ENCODE data around the gene MACROD2.
A peak's percentile ranks its signal among the peaks of the same experiment; 100 is the strongest.

MACROD2 gene

DNA sequence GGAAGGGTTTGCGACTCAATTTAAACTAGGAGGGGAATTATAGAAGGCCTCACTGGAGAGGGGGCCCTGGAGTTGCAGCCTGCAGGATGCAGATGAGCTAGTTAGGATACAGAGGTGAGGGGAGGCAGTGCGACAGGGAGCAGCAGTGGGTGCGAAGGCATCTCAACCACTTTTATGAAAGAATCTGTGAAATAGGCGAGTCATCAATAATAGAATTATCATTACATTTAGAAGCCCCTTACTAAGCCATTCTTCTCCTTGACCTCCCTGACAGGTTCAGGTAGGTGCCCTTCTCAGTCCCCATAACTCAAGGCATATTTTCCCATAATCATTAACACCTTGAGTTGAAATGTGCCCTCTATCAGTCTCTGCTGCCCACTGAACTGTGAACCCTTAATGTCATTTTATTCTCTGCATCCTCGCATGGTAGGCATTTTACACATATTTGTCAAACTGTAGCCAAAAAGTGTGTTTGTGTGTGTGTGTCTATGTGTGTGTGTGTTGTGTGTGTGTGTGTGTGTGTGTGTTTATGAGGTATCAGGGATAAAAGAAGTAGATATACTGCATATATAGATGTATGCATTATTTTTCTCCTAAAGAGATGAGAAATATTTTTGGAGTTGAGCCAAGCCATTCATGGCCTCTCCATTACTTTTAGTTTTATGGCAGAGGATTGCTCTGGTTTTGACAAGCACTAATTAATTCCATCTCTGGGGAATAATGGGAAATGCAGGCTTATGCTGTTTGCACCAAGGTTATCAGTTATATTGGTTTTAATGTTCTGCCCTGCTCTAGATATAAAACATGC is 1679.1 kb downstream of the MACROD2 start:
- no peak for DNase-seq

DNA sequence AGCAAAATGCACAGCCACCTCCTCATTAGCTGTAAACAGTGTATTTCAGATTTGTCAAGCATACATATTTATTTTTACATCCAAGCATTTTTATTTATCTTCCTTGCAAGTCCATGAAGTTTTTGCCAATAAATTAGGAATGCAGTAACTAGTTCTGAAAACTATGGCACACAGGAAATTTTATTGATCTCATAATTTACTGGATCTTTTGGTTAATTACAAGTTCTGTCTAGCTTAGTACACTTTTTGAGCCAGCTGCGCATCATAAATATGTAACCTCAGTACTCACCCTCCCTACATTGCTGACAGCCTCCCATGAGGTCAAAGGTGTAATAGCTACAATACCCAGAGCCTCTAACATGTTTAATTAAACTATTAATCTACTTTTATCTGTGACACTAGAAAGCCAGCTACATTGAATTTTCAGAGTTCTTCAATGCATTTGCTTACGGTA is 1679.8 kb downstream of the MACROD2 start:
- DNase-seq, result no peak

DNA sequence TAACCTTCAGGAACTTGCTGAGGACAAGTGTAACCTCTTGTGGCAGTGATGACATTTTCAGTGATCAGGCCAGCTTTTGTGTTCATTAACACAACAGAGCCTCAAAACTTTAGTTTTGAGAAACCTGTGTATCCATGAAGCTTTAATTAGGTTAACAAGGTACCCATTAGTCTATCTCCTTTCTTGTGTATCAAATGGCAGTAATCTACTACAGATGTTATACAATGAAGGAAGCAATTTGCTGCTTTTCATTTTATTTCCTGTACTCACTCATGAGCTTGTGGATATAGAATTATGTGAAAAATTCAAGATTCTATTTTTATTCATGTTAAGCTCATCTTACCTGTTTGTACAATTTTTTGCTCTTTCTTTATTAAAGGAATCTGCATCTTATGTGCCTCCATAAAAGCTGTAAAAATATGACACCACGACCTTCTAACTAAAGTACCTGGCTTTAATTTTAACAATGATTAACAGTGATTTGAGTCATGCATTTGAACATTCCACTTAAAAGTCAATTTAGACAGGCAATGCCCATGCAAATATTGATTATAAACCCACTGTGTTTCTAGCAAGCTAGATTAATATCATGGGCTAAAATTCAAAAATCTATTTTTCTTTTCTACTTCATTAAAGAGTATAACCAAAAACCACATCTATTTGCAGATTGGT is 1680.6 kb downstream of the MACROD2 start:
- DNase-seq, result no peak

DNA sequence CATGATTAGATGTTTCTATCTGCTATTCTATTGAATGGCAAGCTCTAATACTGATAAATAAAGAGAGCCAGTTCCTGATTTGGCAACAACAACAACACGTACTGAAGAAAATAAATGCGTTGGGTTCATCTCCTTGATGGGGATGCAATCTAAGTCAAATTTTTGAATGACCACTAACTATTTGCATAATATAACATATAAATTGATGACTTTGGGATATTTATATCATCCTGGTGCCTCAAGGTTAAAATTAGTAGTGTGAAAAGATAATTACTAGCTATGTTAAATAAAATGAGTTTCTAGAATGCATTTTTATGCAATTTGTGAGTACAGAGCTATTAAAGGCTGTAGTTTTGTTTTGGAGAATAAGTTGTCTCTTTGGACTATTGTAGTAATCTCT is 1681.5 kb downstream of the MACROD2 start:
- no peak for DNase-seq

DNA sequence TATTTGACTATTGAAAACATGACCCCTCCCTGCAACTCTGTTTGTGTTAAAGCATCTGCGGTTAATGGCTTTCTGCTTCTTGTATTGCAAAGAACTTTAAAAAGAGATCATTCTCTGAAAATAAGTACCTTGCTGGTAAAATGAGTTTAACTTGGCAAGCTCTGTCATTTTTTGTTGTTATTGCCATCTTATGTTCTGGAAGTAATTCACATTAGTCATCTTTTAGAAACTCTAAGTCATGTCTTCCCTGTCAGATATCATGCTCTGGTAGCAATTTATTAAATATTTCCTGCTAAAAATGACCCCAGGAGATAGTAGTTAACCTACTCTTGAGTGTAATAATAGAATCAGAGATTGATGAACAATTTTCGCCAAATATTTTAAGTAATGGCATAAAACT is 1687.4 kb downstream of the MACROD2 start:
- DNase-seq, result no peak

DNA sequence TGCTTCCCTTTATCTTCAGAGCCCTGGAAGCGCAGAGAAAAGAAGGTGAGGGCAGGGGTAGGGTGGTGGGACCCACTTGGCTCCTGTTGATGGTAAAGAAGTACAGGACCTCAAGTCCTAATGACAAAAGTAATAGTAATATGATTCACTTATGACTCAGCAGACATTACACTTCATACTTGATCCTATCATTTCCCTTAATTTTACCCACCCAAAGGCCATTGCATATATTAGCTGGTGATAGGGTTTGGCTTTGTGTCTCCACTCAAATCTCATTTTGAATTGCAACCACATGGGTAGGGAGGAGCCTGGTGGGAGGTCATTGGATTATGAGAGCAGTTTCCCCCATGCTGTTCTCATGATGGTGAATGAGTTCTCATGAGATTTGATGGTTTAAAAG is 1697.3 kb downstream of the MACROD2 start:
- DNase-seq, result no peak

DNA sequence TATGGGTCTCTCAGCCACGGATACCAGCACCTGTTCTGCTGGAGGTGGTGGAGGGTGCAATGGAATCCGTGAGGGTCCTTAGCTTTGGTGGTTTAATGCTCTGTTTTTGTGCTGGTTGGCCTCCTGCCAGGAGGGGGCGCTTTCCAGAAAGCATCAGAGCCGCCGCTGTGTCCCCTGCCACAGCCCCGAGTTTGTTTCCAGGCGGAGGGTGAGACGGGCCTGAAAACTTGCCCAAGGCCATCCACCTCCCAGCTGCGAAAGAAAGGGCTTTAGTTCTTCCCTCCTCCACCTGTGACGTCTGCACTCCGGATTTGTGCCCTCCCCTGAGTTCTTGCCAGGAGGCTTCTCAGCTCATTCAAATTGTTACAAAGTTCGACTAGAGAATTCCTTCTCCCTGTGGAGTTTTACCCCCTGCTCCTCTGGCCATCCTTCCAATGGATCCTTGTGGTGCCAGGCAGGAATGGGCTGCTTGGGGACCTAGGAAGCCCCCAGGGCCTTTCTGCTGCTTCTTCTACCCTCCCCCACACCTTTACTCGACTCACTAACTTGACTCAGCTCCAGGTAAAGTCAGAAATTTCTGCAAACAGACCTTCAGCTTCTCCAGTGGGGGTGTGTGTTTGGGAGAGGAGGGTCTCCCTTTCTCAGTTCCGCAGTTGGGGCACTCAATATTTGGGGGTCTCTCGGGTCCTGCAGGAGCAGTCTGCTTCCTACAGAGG is 1704.3 kb downstream of the MACROD2 start:
- DNase-seq, result no peak

DNA sequence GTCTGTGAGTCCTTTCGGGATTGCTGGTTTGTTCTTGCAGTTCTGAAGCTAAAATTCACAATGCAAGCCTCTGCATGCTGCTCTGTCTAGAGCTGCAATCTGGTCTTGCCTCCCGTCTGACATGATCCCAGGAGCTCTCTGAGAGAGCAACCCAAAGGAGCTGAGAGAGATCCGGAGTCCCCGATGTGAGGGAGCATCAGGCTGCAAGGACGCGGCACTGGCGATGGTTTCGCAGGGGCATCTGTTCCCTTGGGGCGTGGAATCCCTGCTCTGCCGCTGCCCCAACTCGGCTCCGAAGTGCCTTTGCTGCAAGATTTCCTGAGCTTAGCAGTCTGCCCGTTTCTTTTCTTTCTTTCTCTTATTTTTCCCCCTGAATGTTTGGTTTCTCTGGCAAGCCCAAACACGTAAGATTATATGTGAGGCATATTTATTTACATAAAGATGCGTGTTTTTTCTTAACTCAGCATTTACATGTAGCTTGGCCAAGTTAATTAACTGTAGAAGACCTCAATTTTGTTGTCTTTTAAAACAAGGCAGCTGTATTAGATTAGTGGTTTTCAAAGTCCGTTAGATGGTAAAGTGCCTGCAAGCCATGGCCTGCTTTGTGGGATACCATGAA is 1704.9 kb downstream of the MACROD2 start:
- DNase-seq, result no peak

DNA sequence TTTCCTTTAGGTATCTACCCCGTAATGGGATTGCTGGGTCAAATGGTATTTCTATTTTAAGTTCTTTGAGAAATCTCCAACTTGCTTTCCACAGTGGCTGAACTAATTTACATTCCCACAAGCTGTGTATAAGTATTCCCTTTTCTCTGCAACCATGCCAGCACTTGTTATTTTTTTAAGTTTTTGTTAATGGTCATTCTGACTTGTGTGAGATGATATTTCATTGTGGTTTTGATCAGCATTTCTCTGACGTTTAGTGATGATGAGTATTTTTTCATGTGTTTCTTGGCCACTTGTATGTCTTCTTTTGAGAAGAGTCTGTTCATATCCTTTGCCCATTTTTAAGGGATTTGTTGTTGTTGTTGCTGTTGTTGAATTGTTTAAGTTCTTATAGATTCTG is 1706.8 kb downstream of the MACROD2 start:
- no peak for DNase-seq

DNA sequence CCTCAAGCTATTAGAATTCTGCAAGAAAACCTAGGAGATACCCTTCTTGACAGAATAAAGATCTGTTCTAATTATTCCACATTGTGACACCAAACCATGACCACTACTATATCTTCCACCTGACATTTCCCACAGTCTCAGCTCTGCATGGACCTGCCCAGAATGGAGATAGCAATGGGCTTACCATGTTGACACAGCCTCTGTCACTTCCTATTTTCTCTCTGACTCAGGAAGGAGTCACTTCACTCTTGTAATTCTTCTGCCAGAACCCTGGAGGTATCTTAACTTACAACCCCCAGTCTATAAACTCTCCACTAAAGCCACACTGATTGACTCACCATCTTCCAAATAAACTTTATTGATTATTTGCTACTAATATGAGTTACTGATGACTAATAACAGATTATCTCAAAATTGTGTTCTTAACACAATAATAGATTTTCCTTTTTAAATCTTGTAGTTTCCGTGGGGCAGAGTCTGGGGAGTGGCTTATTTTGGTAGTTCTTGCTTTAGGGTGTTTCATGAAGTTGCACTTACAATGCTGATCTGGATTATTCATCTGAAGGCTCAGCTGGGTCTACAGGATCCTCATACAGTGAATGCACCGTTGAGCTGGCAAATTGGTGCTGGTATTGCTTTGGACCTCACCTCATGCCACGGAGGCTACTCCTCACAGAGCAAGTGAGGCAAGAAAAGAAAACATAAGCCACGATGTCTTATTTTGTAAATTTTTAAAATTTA is 1708.0 kb downstream of the MACROD2 start:
- no peak for DNase-seq

DNA sequence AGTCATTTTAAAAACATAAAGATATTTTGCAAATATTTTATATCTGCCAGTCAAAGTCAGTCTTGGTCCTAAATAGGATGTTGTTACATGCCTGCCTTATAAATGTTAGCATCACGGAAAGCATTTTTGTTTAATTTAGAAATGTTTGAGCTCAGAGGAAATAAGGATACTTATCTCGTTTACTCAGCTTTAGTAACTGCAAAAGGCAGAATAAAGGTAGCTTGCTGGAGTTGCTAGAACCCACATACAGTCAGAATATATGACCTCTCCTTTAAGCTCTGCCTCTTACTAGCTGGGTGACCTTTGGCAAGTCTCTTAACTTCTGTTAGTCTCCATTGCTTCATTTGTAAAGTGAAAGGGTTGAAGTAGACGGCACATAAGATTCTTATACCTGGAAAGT is 1710.7 kb downstream of the MACROD2 start:
- no peak for DNase-seq

DNA sequence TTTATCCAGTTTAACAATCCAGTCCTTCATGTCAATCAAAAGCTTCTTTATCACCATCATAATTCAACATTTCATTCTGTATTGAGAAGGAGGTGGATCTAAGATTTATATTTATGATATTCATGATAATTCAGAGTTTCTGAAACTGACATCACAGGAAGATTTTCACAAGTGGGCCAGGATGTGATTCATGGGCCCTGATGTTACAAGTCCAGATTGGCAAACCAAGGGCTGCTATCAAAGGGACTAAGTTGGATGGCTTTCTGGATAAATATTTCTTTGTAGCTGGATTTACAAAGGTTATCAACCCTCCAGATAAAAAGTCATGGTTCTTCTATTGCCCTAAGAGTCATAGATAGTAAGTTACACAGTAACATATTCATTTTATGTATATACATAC is 1711.4 kb downstream of the MACROD2 start:
- no peak for DNase-seq

DNA sequence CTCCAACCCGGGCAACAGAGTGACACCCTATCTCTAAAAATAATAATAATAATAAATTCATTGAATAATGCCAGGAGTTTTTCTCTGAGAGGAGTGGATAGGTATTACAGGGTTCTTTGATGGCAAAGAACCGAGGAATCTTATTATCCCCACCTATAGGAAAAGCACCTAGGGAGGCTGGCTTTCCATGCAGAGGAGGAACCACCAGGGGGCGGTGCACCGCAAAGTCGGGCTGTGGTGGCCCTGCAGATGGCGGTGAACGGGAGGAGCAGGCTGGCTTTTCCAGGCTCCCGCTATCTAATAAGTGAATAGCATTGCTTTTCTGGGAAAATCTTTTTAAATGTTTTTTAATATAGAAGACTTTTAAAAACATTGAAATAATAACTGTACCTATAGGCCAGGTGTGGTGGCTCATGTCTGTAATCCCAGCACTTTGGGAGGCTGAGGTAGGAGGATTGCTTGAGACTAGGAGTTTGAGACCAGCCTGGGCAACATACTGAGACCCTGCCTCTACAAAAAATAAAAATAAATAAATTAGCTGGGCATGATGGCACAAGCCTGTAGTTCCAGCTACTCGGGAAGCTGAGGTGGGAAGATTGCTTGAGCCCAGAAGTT is 1713.8 kb downstream of the MACROD2 start:
- DNase-seq, result peak; percentile 27

DNA sequence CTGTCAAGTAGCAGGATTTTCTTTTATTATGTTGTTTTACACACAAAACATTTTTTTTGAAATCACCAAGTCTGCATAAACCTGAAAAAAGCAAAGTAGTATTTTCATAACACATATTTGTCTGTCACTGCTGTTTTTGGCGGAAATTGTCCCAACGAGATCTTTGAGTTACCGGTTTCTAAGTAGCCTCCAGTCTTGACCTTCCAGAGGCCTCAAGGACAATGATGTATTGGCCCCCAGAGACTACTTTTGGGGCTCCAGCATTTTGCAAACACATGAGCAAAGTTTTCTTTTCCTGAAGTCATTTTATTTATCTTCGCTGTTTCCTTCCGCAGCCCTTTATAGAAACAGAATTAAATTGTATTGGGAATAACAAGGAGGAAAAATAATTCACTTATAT is 1715.3 kb downstream of the MACROD2 start:
- no peak for DNase-seq

DNA sequence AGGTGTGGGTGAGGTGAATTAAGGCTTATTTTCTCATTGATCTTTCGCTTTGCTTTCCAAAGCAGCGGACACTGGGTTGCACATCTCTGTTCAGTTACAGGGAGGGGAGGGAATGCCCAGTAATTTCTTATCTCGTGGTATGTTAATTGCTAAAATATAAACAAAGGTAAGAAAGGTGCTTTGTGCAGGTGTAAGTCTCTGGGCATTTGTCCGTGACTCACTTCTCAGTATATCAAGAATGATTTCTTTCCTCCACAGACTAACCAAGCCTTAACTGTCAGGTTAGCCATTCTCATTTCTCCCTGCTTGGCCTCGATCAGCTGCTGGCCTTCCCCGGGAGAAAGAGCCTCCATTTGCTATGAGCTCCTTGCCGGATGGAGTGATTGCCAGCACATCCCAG is 1715.9 kb downstream of the MACROD2 start:
- no peak for DNase-seq

DNA sequence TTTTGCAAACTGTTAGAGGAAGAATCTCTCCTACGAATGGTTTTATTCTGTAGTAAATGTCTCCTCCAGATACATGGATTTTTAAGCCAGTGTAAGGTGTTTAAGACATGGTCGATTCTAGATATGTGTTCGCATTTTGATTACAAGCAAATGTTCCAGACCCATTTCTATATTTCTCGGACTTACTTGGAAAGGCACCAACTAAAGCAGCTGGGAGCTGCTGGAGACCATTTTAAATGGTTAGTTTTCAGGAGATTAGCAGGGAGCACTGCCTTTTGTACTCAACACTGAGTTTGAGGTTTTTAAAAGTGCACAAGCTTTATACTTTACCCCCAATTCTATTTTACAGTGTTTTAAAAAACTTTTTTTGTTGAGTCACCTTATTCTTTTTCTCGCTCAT is 1720.9 kb downstream of the MACROD2 start:
- no peak for DNase-seq

DNA sequence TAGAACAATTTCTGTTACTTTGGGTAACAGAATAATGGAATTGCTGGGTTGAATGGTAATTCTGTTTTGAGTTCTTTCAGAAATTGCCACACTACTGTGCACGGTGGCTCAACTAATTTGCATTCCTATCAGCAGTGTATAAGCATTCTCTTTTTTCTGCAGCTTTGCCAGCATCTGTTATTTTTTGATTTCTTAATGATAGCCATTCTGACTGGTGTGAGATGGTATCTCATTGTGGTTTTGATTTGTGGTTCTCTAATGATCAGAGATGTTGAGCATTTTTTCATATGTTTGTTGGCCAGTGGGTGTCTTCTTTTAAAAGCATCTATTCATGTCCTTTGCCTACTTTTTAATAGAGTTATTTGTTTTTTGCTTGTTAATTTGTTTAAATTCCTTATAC is 1731.1 kb downstream of the MACROD2 start:
- no peak for DNase-seq

DNA sequence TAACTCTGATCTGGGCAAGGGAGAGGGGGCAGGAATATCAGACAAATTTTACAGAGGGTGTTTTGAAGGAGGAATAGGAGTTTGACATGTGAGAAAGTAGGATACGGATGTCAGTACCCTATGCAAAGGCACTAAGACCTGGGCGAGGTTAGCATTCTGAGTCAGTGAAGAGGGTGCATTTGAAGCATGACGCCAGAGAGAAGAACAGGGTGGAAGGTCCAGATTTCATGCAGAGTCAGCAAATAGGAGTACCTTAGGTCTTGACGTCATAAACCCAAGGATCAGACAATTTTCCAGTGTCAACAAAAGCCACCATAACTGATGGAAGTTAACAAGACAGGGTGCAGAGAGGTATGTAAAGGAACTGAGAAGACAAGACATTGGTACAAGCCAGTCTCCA is 1738.7 kb downstream of the MACROD2 start:
- no peak for DNase-seq

DNA sequence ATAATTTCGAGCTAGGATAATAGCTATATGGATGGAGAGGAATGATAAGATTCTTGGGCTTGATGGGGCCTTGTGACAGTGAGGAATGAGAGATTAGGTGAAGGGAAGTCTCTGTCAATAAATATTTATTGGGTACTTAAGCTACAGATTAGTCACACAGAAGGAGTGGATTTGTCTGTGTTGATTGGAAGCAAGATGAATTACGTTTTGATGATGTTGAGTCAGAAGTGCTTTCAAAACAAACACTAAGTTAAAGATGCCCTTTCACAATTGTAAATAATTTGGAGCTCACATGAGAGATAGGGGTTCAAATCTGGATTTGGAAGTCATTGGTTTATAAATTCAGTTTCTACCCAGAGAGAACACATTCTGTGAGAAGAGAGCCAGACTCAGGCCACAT is 1743.7 kb downstream of the MACROD2 start:
- DNase-seq, result no peak

DNA sequence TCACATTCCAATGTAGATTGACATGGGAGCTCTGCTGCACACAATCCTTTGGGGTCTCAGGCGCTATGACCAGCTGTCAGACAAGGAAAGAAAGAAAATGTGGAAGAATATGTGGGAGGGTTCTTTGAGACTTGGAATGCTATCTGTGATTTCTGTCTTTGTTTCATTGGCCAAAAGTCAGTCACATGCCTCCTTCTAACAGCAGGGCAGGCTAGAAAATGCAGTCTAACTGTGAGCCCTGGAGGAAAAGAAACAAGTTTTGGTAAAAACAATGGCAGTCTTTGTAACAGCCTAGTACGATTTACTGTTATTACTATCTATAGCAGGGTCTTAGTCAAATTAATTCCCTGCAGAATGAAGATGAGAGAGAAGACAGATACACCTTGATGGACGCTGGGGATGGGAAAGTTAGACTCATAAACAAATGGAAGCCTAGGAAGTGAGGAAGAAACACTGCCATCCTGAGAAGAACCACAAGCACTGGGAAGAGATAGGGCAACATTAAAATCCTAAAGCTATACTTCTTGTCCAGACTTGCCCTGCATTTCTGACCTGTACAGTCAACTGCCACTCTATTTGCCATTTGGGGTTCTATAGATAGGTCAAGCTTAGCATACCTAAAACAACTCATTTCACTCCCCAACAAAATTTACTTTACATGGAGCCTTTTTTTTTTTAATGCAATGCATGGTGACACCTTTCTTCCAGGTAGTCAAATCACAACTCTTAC is 1744.9 kb downstream of the MACROD2 start:
- no peak for DNase-seq

DNA sequence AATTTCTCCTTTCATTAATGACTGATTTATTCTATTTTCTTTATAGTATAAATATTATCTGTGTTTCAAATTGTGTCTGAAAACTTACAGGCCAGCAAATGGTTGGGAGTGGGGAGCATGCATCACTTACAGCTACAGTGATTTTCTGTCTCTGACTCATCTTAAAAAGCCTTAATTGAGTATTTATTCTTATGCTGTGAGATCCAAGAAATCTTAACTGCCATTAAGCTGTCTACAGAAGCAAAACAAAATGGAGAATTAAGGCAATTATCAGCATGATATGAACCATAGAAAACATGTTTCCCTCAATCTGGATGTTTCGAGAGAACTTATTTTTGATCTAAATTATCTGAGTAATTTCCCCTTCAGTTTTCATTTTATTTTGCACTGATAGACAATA is 1746.8 kb downstream of the MACROD2 start:
- DNase-seq, result no peak

DNA sequence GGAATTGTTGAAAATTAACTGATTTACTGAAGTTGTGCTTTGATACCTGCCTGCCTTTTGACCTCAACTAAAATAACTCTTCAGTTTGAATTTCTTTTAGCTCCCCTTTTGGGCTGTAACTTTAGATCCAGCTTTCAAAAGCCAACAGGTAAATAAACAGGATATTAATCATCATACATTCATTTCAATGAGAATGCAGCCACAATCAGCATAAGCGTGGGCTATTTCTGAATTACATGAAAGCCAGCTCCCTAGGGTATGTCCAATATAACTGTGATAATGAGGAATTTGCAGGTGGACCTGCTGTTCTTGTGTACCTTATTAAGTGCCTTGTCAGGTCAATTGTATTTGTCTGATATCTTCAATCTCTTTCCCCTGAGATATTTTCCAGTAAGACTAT is 1747.3 kb downstream of the MACROD2 start:
- no peak for DNase-seq
